ENCODE measurements around the gene KCTD2. TPM values are rescaled to one million over a fixed set of nuclear protein-coding genes. Genes with fewer than 3 reads are reported as not detected.
A peak's percentile ranks its signal among the peaks of the same experiment; 100 is the strongest.

KCTD2 gene
- total and polyA plus RNA-seq, 2 of the 13 experiments (the other 11 are each of a cell fraction or from before 2014, with no cell fraction given), result 28.3 to 32.6 TPM

GRCh38 chr17:75033346-75034235 lies 13.4 kb upstream of the KCTD2 start (continued):
- TF ChIP-seq GLI4 (CRISPR knock-in tag; IDR thresholded peaks at IDR 0.05; ENCODE audit: borderline replicate concordance) (no peak), RBFOX2 (IDR thresholded peaks at IDR 0.05; ENCODE audit: low read depth, low read length) (no peak), ZNF737 (CRISPR knock-in tag; IDR thresholded peaks at IDR 0.05; ENCODE audit: borderline replicate concordance) (no peak), KLF12 (CRISPR knock-in tag; IDR thresholded peaks at IDR 0.05; ENCODE audit: borderline replicate concordance) (no peak), MXD4 (CRISPR knock-in tag; IDR thresholded peaks at IDR 0.05) (peak; percentile 70), ZNF329 (CRISPR knock-in tag; IDR thresholded peaks at IDR 0.05; ENCODE audit: low read depth) (peak; percentile 57; the same call in 1 of the 2 replicates), AKNA (CRISPR knock-in tag; IDR thresholded peaks at IDR 0.05; ENCODE audit: borderline replicate concordance) (no peak), ZFP62 (CRISPR knock-in tag; IDR thresholded peaks at IDR 0.05) (no peak), NFYC (CRISPR knock-in tag; IDR thresholded peaks at IDR 0.05) (peak; percentile 30; the same call in 1 of the 2 replicates), FOXK1 (CRISPR knock-in tag; IDR thresholded peaks at IDR 0.05; ENCODE audit: borderline replicate concordance, low read depth) (peak; percentile 72; the same call in 1 of the 2 replicates), HIVEP1 (CRISPR knock-in tag; IDR thresholded peaks at IDR 0.05) (peak; percentile 44), DNMT3B (CRISPR knock-in tag; conservative IDR thresholded peaks at IDR 0.05) (no peak), MYNN (CRISPR knock-in tag; IDR thresholded peaks at IDR 0.05; ENCODE audit: low read depth) (peak; percentile 85; the same call in 1 of the 2 replicates), TFAP4 (IDR thresholded peaks at IDR 0.05; ENCODE audit: borderline replicate concordance, low read depth) (no peak; the same call in 1 of the 2 replicates), ZBTB10 (CRISPR knock-in tag; IDR thresholded peaks at IDR 0.05; ENCODE audit: borderline replicate concordance) (no peak), SIX4 (CRISPR knock-in tag; IDR thresholded peaks at IDR 0.05) (peak; percentile 77; the same call in 1 of the 2 replicates), CC2D1A (CRISPR knock-in tag; IDR thresholded peaks at IDR 0.05) (no peak), NONO (IDR thresholded peaks at IDR 0.05) (no peak), NONO (CRISPR knock-in tag; conservative IDR thresholded peaks at IDR 0.05) (peak; percentile 79)

Measured in HepG2 (cell line).